ENCODE measurements around the gene XXYLT1. TPM values are rescaled to one million over a fixed set of nuclear protein-coding genes. Genes with fewer than 3 reads are reported as not detected.

Gene XXYLT1
- total and polyA plus RNA-seq, 2 of the 8 experiments (the other 6 are each of a cell fraction or from before 2014, with no cell fraction given) = 18.9 to 23.8 TPM

DNA sequence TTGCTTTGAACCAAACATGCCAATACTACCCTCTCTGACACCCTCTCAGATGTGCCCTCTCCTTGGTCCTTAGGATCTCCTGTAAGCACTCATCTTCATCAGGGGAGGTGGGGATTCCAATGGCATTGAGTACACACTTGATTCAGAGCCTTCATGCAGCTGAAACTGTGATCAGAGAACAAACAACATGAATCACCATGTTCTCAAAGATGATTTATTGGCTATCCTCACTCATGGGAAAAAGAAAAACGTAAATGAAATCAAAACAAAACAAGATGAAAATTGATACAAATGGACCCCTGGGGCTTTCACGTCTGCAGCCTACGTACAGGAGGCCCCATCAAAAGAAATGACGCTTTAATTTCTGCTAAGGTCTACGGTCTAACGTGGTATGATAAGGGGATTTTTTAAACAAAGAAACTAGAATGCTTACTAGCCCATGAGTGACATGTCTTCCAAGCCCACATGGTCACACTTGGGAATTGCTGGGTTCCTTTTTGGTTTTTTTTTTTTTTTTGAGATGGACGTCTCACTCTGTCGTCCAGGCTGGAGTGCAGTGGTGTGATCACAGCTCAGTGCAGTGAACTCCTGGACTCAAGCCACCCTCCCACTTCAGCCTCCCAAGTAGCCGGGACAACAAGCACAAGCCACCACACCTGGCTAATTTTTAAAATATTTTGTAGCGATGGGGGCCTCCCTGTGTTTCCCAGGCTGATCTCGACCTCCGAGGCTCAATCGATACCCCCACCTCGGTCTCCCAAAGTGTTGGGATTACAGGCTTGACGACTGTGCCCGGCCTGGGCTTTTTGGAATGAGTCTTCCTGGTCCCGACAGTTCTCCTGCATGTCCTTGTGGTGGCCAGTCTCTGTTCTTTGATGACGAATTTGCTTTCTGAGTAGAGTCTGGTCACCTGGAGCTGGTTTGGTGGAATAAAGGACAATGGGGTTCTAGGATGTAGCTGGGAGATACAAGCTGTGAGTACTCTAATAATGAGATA, 202.6 kb downstream of the XXYLT1 start (continued):
- TF ChIP-seq, protein P1, sequence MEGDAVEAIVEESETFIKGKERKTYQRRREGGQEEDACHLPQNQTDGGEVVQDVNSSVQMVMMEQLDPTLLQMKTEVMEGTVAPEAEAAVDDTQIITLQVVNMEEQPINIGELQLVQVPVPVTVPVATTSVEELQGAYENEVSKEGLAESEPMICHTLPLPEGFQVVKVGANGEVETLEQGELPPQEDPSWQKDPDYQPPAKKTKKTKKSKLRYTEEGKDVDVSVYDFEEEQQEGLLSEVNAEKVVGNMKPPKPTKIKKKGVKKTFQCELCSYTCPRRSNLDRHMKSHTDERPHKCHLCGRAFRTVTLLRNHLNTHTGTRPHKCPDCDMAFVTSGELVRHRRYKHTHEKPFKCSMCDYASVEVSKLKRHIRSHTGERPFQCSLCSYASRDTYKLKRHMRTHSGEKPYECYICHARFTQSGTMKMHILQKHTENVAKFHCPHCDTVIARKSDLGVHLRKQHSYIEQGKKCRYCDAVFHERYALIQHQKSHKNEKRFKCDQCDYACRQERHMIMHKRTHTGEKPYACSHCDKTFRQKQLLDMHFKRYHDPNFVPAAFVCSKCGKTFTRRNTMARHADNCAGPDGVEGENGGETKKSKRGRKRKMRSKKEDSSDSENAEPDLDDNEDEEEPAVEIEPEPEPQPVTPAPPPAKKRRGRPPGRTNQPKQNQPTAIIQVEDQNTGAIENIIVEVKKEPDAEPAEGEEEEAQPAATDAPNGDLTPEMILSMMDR (IDR thresholded peaks at IDR 0.05; ENCODE audit: control extremely low read depth in 1 of 3, insufficient read depth in 1 of 3, low read depth in 1 of 3, low read length in 3 of 3) = no peak
- TF ChIP-seq POU5F1 (IDR thresholded peaks at IDR 0.05; ENCODE audit: low read depth, low read length) (no peak), RNF2 (IDR thresholded peaks at IDR 0.05; ENCODE audit: borderline replicate concordance, low read depth, low read length, missing control alignments, poor library complexity, severe bottlenecking) (no peak), SIN3A (conservative IDR thresholded peaks at IDR 0.05 in 1 of 2, IDR thresholded peaks at IDR 0.05 in 1 of 2; ENCODE audit: low read depth in 1 of 2, low read length in 2 of 2) (no peak), SUZ12 (IDR thresholded peaks at IDR 0.05; ENCODE audit: low read length) (no peak), GTF2F1 (IDR thresholded peaks at IDR 0.05; ENCODE audit: borderline replicate concordance, low read depth, low read length) (no peak), CEBPB (IDR thresholded peaks at IDR 0.05; ENCODE audit: low read depth, low read length) (no peak), SIX5 (IDR thresholded peaks at IDR 0.05; ENCODE audit: low read depth, low read length) (no peak), NRF1 (IDR thresholded peaks at IDR 0.05; ENCODE audit: low read depth, low read length) (no peak), PHF8 (conservative IDR thresholded peaks at IDR 0.05; ENCODE audit: low read depth, low read length) (no peak)
